Dendritic cell treated with granulocyte-macrophage colony-stimulating factor and Interleukin-4, amounts not matched to agents 40 ng/mL and 50 ng/mL, for 4 days (primary cell): ENCODE data around the gene PDGFB.

Experiments
- H3K27ac Mint-ChIP-seq: one replicate; pipeline ENCODE4 v1.8.0; 2022; ENCODE audit warnings: mild to moderate bottlenecking, mixed read lengths
- H3K27me3 Mint-ChIP-seq: one replicate; pipeline ENCODE4 v1.8.0; 2022; ENCODE audit warnings: mild to moderate bottlenecking, mixed read lengths
- H3K36me3 Mint-ChIP-seq: one replicate; pipeline ENCODE4 v1.8.0; 2022; ENCODE audit warnings: low read depth, mixed read lengths
- H3K4me1 Mint-ChIP-seq: one replicate; pipeline ENCODE4 v1.8.0; 2022; ENCODE audit warnings: low read depth, mixed read lengths
- H3K4me3 Mint-ChIP-seq: one replicate; pipeline ENCODE4 v1.8.0; 2022; ENCODE audit warnings: mild to moderate bottlenecking, moderate library complexity, mixed read lengths
- H3K9me3 Mint-ChIP-seq: one replicate; pipeline ENCODE4 v1.8.0; 2022; ENCODE audit warnings: mixed read lengths
- intact Hi-C: fragments of 100-400 bp; cut with micrococcal nuclease; formaldehyde crosslinking; loops from one replicate; pipeline ENCODE4 v1.15.0; 2022

PDGFB gene

DNA sequence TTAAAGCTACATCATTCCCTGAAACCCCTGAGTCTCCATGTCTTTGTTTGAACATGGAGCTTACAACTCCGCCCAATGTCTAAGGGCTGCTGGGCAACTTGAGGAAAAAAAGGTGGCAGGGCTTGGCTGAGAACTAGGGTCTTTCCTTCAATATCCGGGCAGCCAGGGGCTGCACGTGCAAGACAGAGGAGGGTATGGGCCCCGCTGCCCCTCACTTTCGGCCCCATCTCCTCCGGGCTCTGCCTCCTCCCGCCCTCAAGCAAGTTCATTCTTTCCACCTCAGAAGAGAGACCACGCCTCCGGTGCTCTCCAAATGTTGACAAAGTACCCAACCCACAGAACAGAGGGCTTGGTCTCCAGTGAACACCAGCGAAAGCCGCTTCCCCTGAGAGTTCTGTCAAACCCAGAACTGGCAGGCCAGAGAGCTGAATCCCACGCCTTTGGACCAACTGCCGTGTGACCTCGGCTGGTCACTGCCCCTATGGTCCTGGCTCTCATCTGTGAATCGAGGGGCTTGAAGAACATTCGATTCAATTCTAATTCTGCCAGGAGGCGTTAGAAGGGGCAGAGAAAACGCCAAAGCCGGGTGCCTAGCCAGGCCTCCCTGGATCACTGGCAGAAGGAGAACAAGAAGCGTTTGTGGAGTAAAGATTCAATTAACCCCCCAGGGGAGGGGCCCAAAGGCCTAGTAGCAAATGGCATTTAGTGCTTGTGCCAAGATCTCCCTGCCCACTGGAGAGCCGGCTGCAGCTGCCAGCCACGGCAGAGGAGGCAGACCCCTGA is 7.3 kb downstream of the PDGFB start:
- Mint-ChIP-seq H3K9me3 (no peaks in the 10 kb centered on the region), H3K4me1 (peaks cover 92% of the 10 kb centered on the region), H3K36me3 (peaks cover 96% of the 10 kb centered on the region), H3K27me3 (peaks cover 93% of the 10 kb centered on the region), H3K4me3 (peak overlapping the region; percentile 51), H3K27ac (peak overlapping the region; percentile 45)
- intact Hi-C loops = loop anchor here (10.0 kb wide), 1 partner anchor 63 kb away; no protein-coding TSS in a partner anchor

DNA sequence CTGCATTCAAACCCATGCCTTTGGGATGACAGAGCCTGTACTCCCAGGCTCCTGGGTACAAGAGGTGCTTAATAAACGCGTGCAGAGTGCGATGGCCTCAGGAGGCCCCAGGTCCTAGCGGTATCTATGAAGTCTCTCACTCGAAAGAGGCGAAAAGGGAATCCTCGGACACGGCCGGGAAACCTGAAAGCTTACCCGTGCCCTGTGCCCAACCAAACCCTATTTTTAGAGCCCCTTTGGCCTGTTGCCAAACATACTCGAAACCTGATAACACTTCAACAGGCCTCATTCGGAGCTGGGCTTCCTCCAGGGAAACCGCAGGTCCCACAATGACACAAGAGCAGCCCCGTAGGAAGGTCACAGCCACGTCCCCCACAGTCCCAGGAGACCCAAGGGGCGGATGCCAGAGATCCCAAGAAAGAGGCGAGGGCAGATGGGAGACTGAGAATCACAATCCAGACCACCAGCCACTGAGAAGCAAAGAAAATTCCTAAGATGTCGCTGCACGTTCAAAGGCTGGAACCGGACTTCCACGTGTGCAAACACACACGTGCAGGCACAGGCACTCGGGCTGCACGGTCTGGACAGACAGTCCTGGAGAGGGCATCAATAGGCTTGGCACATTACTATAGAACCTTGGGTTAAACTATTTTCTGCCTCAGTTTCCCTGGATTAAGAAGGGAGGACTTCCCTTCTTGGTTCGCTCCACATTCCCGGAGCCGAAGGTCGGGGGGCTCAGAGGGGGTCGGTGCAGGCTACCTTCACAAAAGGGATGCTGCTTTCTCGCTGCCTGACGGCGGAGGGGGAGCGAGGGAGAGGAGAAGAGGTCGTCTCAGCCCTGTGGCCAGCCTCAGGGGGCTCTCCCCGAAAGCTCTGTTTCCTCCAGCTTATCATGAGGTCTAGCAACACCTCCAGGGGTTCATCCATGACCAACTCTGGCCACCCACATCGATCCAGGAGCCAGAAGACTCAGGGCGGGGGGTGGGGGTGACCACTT is 8.2 kb downstream of the PDGFB start:
- intact Hi-C loops = loop anchor here (10.0 kb wide), 1 partner anchor 62 kb away; no protein-coding TSS in a partner anchor
- H3K36me3 Mint-ChIP-seq = peaks cover 100% of the 10 kb centered on the region
- no peak overlapping the region for H3K27ac Mint-ChIP-seq
- peaks cover 89% of the 10 kb centered on the region for H3K4me1 Mint-ChIP-seq
- H3K27me3 Mint-ChIP-seq = peaks cover 96% of the 10 kb centered on the region
- no peaks in the 10 kb centered on the region for H3K9me3 Mint-ChIP-seq
- H3K4me3 Mint-ChIP-seq = peak overlapping the region; percentile 42

DNA sequence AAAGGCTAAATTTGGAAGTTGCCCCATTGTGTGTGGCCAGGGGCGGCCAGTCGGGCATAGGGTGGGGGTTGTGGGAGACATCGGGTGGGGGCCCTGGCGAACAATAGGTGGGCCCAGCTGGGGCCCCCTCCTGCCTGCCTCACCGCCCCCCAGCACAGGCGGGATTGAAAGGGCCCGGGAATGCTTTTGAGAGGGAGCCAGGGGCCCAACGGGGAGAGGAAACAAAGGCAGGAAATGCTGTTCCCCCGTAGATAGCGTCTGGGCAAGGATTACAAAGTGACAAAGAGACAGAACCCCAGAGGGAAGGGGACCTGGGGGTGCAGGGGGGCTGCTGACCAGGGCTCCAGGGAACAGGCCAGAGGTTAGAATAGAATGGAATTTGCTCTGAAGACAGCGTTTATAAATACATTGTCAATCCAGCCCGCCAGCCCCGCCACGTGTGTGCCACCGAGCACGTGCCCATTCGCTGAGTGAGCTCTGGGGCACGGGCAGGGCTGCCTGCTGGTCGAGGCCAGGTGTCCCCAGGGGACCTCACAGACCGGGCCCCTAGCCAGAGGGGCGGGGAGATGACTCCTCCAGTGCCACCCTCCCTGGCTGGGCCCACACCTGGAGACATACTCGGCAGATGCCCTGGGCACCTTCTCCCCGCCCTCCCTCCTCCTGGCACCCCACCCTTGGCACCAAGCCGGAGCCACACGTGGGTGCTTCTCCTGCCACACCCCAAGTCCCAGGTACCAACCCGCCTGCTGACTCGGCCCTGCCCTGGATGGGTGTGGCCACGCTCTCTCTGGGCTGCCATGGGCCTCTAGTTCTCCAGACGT is 9.7 kb downstream of the PDGFB start:
- intact Hi-C loops = loop anchor here (10.0 kb wide), 1 partner anchor 60 kb away; no protein-coding TSS in a partner anchor
- H3K4me1 Mint-ChIP-seq = peaks cover 87% of the 10 kb centered on the region
- H3K4me3 Mint-ChIP-seq = peak overlapping the region; percentile 20
- peak overlapping the region; percentile 50 for H3K27ac Mint-ChIP-seq
- H3K27me3 Mint-ChIP-seq = peaks cover 89% of the 10 kb centered on the region
- H3K36me3 Mint-ChIP-seq = peaks cover 100% of the 10 kb centered on the region
- no peaks in the 10 kb centered on the region for H3K9me3 Mint-ChIP-seq

DNA sequence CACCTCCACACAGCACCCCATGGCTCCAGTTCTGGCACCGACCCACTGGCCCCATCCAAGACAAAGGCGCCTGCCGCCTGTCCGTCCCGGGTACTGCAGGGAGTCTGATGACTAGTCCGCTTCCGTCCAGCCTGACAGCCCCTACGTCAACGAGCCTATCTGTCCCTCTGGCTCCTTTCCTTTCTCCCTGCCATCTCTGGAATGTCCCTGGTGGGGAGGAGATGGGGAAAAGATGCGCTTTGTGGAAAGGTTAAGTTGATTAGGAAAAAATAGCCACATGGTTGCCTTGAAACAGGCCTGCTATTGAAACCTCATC is 10.4 kb downstream of the PDGFB start:
- H3K27ac Mint-ChIP-seq = peak overlapping the region; percentile 50
- peaks cover 100% of the 10 kb centered on the region for H3K36me3 Mint-ChIP-seq
- peak overlapping the region; percentile 23 for H3K4me3 Mint-ChIP-seq
- H3K27me3 Mint-ChIP-seq = peaks cover 89% of the 10 kb centered on the region
- H3K4me1 Mint-ChIP-seq = peaks cover 82% of the 10 kb centered on the region
- intact Hi-C loops = loop anchor here (10.0 kb wide), 1 partner anchor 60 kb away; no protein-coding TSS in a partner anchor
- no peaks in the 10 kb centered on the region for H3K9me3 Mint-ChIP-seq

DNA sequence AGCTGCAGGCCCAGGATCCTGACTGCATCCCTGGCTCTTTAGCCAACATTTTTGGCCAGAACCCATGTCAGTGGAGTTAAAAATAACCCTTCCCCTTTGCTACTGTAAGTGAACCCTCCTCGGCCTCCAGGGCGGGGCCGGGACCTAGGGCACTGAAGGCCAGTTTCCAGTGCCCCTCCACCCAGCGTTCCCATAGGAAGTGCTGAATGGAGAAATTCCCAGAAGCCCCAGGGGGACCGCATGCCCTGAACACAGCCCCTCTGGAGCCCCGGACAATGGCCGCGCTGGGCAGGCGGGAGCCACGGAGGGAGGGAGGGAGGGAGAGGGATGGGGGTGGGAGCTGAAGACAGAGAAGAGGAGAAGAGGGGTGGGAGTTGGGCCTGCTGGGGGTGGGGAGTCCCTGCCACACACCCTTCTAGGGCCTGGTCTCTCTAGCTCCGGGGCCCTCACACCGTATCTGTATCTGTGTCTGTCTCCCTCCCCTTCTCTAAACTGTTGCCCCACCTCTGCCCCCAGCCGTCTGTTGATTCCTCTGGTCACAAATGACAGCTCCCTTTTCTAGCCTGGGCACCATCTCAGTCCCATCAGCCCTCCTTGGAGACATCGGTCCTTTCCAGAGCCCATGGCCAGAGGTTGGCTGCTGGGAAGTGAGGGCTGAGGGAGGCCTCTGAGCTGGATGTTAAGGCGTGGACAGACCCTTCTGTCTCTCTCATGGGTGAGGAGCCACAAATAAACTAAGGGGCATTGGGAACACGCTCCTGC is 10.9 kb downstream of the PDGFB start:
- peaks cover 100% of the 10 kb centered on the region for H3K36me3 Mint-ChIP-seq
- H3K4me1 Mint-ChIP-seq = peaks cover 76% of the 10 kb centered on the region
- peak overlapping the region; percentile 23 for H3K4me3 Mint-ChIP-seq
- H3K9me3 Mint-ChIP-seq = no peaks in the 10 kb centered on the region
- intact Hi-C loops = loop anchor here (10.0 kb wide), 1 partner anchor 59 kb away; no protein-coding TSS in a partner anchor
- peak overlapping the region; percentile 50 for H3K27ac Mint-ChIP-seq
- peaks cover 89% of the 10 kb centered on the region for H3K27me3 Mint-ChIP-seq

DNA sequence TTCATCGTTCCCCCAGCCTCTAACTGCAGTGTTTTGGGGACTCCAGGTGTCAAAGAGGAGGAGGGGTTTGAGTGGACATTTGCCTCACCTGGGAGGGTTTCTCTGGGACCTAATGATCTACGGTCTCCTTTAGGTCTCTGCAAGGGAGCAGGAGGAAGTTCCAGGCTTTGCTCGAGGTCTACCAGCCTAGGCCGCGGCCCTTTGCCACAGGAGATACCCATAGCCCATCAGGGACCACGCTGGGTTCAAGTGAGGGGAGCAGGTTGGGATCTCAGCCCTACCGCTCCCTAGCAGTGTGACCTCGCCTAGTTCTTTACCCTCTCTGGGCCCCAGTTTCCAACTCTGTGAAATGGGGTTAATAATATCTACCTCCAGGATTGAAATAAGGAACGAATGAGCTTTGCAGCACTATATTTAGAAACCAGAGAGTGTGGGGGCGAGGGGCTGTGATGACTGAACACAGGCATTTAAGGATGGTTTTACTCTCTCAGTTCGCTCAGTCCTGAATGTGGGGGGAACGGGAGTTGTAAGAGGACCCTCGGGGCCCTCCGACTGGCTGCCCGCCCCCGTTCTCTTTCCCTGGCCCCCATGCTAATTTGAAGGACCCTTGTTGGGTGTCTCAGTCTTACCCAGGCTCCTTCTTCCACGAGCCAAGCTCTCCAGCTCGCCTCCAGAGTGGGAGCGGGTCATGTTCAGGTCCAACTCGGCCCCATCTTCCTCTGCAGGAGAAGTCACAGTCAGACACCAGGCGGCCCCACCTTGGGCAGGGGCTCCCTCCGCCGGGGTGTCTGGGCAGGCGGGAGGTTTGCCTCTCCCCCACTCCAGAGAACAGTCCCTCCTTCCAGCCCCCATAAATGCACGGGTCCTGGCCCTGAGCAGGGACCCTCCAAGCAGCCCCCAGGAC is 11.7 kb downstream of the PDGFB start:
- Mint-ChIP-seq H3K36me3 (peaks cover 100% of the 10 kb centered on the region), H3K27ac (no peak overlapping the region), H3K9me3 (no peaks in the 10 kb centered on the region), H3K4me3 (no peak overlapping the region), H3K4me1 (peaks cover 68% of the 10 kb centered on the region), H3K27me3 (peaks cover 87% of the 10 kb centered on the region)
- intact Hi-C loops = loop anchor here (10.0 kb wide), 1 partner anchor 58 kb away; no protein-coding TSS in a partner anchor

DNA sequence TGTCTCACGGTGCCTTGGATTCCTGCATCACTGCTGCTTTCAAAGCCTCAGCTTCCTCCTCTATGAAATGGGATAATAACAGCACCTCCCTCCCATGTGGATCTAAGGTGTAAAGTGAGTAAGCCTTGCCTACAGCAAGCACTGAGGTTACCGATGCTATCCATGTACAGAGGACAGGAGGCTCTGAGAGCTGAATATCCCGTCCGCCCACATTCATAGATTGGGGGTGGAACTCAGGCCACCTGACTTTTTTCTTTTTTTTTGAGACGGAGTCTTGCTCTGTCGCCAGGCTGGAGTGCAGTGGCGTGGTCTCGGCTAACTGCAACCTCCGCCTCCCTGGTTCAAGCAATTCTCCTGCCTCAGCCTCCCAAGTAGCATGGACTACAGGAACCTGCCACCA is 12.5 kb downstream of the PDGFB start:
- intact Hi-C loops = loop anchor here (10.0 kb wide), 1 partner anchor 57 kb away; no protein-coding TSS in a partner anchor
- Mint-ChIP-seq H3K36me3 (peaks cover 100% of the 10 kb centered on the region), H3K4me1 (peaks cover 60% of the 10 kb centered on the region), H3K27ac (no peak overlapping the region), H3K4me3 (no peak overlapping the region), H3K27me3 (peaks cover 86% of the 10 kb centered on the region), H3K9me3 (no peaks in the 10 kb centered on the region)

DNA sequence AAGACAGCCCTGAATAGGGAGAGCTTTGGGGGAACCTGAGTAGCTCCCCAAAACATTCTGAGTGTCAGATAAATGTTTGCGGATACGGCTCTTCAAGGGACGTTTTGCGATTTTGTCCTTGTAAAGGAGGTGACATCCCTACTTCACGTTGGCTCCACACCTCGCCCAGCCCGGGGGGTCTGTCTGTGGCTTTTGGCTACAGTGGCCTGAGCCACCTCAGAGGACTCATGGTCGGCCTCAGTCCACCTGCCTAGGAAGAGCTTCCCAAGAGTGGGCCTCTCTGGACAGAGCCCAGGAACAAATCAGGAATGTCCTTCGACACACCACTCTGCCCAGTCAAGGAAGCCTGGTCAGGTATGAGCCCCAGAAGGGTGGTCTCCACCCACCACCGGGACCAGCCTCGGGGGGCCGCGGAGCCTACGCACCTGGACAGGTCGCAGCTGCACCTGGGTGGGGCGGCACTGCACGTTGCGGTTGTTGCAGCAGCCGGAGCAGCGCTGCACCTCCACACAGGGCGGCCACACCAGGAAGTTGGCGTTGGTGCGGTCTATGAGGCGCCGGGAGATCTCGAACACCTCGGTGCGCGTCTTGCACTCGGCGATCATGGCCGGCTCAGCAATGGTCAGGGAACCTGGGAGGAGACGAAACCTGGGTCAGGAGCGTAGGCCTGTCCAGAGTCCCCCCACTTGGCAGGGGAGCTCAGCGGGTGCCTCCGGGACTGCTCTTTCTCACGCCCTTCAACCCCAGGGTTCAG is 13.4 kb downstream of the PDGFB start:
- H3K36me3 Mint-ChIP-seq = peaks cover 100% of the 10 kb centered on the region
- H3K27ac Mint-ChIP-seq = no peak overlapping the region
- peaks cover 51% of the 10 kb centered on the region for H3K4me1 Mint-ChIP-seq
- H3K9me3 Mint-ChIP-seq = no peaks in the 10 kb centered on the region
- intact Hi-C loops = loop anchor here (10.0 kb wide), 1 partner anchor 57 kb away; no protein-coding TSS in a partner anchor
- H3K27me3 Mint-ChIP-seq = peaks cover 83% of the 10 kb centered on the region
- no peak overlapping the region for H3K4me3 Mint-ChIP-seq

DNA sequence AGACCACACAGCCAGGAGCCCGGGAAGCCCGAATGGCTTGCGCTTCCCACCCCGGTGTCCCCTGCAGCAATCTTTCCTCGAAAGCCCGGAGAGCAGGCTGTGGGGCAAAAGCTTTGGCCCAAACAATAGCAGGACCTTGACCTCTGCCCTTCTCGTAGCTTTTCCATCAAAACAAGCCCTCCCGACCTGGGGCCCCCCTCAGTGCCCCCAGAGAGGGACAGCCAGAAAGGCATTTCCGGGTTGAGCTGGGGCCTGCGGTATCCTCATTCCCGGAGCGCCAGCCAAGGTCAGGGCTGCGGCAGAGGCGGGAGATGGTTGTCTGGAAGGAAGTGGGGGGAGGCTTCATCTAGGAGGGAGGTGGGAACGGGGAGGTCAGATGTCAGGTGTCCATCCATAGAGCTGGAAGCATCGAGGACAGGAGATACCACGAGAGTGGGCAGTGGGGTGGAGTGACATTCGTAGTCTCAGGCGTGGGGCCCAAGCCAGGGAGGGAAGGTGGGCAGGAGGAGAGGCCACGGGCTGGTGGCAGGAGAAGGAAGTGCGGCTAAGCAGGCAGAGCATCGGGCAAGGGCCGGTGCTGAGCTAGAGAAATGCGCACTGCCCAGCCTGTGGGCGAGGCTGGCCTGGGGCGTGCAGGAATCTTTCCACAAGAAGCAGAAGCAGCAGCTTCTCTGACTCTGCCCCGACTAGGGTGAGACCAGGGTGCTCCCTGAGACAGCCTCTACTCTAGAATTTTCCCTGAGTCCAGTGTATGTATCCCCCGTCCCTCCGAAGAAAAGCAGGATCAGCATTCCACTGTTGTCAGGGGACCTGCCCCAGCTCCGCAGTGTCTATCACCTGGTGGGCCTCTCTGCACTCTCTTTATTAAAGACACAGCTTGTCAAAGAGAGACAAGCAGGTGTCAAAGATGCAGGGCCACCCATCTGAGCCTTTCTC is 14.3 kb downstream of the PDGFB start:
- Mint-ChIP-seq H3K27ac (peak overlapping the region; percentile 39), H3K4me1 (peaks cover 43% of the 10 kb centered on the region), H3K4me3 (no peak overlapping the region), H3K36me3 (peaks cover 100% of the 10 kb centered on the region), H3K9me3 (no peaks in the 10 kb centered on the region), H3K27me3 (peaks cover 82% of the 10 kb centered on the region)
- intact Hi-C loops = loop anchor here (10.0 kb wide), 1 partner anchor 56 kb away; no protein-coding TSS in a partner anchor

DNA sequence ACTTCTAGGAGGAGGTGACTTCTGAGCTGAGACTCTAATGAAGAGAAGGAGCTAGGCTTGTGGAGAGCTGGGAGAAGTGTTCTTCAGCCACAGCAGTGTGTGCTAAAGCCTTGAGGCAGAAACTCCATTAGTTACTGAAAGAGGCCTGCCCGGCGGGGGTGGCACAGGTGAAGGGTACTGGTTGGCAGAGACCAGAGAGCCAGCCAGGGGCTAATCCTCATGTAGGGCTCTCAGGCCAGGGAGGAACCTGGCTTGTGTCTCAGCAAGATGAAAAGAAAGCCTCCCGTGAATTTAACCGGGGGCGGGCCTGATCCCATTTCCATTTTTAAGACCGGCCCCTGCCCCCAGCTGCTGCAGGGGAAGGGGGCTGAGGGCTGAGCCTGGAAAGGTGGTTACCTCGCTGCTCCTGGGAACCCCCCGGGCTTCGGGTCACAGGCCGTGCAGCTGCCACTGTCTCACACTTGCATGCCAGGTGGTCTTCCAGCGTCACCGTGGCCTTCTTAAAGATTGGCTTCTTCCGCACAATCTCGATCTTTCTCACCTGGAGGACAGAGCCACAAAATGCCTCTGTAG is 15.0 kb downstream of the PDGFB start:
- no peak overlapping the region for H3K4me3 Mint-ChIP-seq
- H3K9me3 Mint-ChIP-seq = no peaks in the 10 kb centered on the region
- H3K36me3 Mint-ChIP-seq = peaks cover 100% of the 10 kb centered on the region
- intact Hi-C loops = loop anchor here (10.0 kb wide), 1 partner anchor 55 kb away; no protein-coding TSS in a partner anchor
- H3K27me3 Mint-ChIP-seq = peaks cover 80% of the 10 kb centered on the region
- no peak overlapping the region for H3K27ac Mint-ChIP-seq
- peaks cover 39% of the 10 kb centered on the region for H3K4me1 Mint-ChIP-seq
